HFF-Myc (cell line): ENCODE measurements around the gene DRD3.

ENCODE experiments used
- DNase-seq: peaks from one replicate; pipeline ENCODE4 v3.0.0-alpha.2; 2011; ENCODE audit warnings: low read depth; ENCODE audit errors: extremely low read depth
- H3K4me3 ChIP-seq: replicated peaks from 2 replicates; pipeline ENCODE4 v1.5.1; 2011; ENCODE audit warnings: low read depth, mild to moderate bottlenecking, control low read depth, low read length
- CTCF ChIP-seq: IDR thresholded peaks from 2 replicates; pipeline ENCODE4 v1.5.1; 2012; ENCODE audit warnings: mild to moderate bottlenecking, low read depth, low read length, control low read depth; ENCODE audit errors: missing control alignments

The DRD3 gene

GRCh38 chr3:114147251-114147650, 31.6 kb downstream of the DRD3 start:
- TF ChIP-seq CTCF = no peak
- no peak overlapping the region for H3K4me3 ChIP-seq
- no peak for DNase-seq

DNA sequence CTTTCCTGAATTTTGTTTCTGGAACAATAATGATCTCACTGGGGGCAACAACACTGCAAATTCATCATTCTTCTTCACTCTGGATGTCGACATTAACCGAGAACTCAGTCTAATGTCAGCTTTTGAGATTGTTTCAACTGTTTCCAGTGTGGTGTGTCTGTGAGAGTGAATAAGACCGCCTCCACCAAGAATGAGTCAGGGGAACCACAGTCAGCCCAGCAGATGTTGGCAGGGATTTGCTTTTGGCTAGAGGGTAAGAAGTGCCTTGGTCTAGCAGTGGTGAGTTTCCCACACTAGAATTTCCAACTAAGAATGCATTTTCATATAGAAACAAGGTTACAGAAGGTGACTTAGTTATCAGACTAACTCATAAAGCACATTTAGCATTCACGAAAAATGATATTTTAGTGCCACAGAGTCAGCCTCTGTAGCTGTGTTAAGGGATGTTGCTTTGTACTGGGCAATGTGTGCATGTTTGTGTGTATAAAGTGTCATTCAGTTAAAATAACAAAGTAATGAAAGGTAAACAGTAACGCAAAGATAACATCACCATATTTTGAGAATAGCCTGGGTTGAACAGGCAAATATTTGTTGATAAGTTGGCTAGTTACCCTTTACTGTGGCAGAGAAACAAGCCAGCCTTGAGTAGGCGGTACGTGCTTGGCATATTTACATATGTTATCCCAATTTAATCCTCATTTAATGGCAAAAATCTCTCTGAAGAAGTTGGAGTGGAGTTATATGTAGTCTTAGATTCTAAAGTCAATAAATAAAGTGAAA, 33.8 kb downstream of the DRD3 start:
- no peak for TF ChIP-seq CTCF
- DNase-seq = peak; percentile 59
- no peak overlapping the region for H3K4me3 ChIP-seq

DNA sequence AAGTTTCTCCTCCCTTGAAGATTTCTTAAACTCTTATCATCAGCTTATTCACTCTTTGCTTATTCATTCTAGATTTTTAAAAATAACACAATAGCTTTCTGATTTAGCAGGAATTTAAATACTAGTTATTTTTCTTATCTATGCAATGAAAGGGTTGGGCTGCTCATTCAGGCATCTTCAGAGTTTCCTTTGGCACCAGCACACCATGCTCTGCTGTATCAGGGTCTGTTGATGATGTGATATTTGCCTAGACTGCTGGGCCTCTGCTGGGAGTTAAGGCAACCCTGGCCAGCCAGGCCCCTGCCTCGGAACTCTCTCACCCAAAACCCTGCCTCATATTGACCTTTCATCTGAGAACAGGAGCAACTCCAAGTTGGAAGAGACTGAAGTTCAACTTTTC, 35.0 kb downstream of the DRD3 start:
- H3K4me3 ChIP-seq = no peak overlapping the region
- no peak for TF ChIP-seq CTCF
- no peak for DNase-seq

GRCh38 chr3:114139836-114140235, 39.0 kb downstream of the DRD3 start:
- no peak for TF ChIP-seq CTCF
- no peak for DNase-seq
- H3K4me3 ChIP-seq = no peak overlapping the region

GRCh38 chr3:114133947-114134346, 44.9 kb downstream of the DRD3 start:
- TF ChIP-seq CTCF = no peak
- H3K4me3 ChIP-seq = no peak overlapping the region
- no peak for DNase-seq

- DNase-seq = no peak
- no peak overlapping the region for H3K4me3 ChIP-seq
- no peak for TF ChIP-seq CTCF
Measured at GRCh38 chr3:114132500-114132899, 46.4 kb downstream of the DRD3 start.

DNA sequence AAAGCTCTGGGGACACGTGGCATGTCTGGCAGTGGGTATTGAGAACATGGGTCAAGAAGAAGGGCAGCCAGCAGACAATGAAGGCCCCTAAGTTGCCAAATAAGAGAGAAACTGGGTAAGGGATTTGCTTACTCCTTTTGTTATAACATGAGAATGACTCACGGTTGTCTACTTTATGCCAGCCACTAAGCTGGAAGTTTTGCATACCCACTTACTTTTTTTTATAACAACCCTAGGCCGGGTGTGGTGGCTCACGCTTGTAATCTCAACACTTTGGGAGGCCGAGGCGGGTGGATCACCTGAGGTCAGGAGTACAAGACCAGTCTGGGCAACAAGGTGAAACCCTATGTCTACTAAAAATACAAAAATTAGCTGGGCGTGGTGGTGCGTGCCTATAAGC, 50.0 kb downstream of the DRD3 start:
- no peak overlapping the region for H3K4me3 ChIP-seq
- no peak for TF ChIP-seq CTCF
- no peak for DNase-seq
